Activated CD4-positive, CD25-positive, alpha-beta regulatory T cell treated with anti-CD3 and anti-CD28 coated beads, Interleukin-2, amount 50 U/mL, for 72 hours (primary cell): ENCODE measurements around the gene IGFL2.
"Not testable (repeated sequence)": the region's sequence is repeated elsewhere in the genome, so short reads cannot be mapped to it uniquely, and the experiment has no call there.

Experiments used
- DNase-seq: peaks from one replicate; pipeline ENCODE4 v3.0.0; 2021

Gene IGFL2

GRCh38 chr19:46147791-46148288 is at the start of gene IGFL2:
TSS of gene IGFL2 (plus strand) at chr19:46148238. CDS start at chr19:46148279, 41 bp downstream.
- no peak for DNase-seq

GRCh38 chr19:46100344-46100743 is 47.7 kb upstream of the IGFL2 start:
- DNase-seq, result no peak

GRCh38 chr19:46101293-46101692 is 46.7 kb upstream of the IGFL2 start:
- DNase-seq, result no peak

- not testable (repeated sequence) for DNase-seq
Observed at GRCh38 chr19:46102333-46102732, 45.7 kb upstream of the IGFL2 start.

GRCh38 chr19:46107371-46107770 is 40.7 kb upstream of the IGFL2 start:
- no peak for DNase-seq

GRCh38 chr19:46109876-46110275 is 38.2 kb upstream of the IGFL2 start:
- no peak for DNase-seq

- no peak for DNase-seq
Observed at GRCh38 chr19:46111376-46111775, 36.7 kb upstream of the IGFL2 start.

GRCh38 chr19:46112527-46112926 is 35.5 kb upstream of the IGFL2 start:
- DNase-seq, result no peak

GRCh38 chr19:46113726-46114125 is 34.3 kb upstream of the IGFL2 start:
- DNase-seq, result no peak

- no peak for DNase-seq
Observed at GRCh38 chr19:46115396-46116106, 32.5 kb upstream of the IGFL2 start.

- no peak for DNase-seq
Observed at GRCh38 chr19:46116121-46116520, 31.9 kb upstream of the IGFL2 start.

- DNase-seq, result no peak
Observed at GRCh38 chr19:46118136-46118535, 29.9 kb upstream of the IGFL2 start.

- no peak for DNase-seq
Observed at GRCh38 chr19:46124638-46125115, 23.4 kb upstream of the IGFL2 start, which contains the start of gene IGFL3. TSS of gene IGFL3 (minus strand) at chr19:46124688. CDS start at chr19:46124649, 39 bp downstream.

- DNase-seq, result no peak
Observed at GRCh38 chr19:46125447-46125846, 22.6 kb upstream of the IGFL2 start.

- no peak for DNase-seq
Observed at GRCh38 chr19:46126086-46126580, 21.9 kb upstream of the IGFL2 start.

- DNase-seq, result no peak
Observed at GRCh38 chr19:46131485-46132143, 16.4 kb upstream of the IGFL2 start.

- DNase-seq, result no peak
Observed at GRCh38 chr19:46132508-46133100, 15.4 kb upstream of the IGFL2 start.

- DNase-seq, result no peak
Observed at GRCh38 chr19:46133101-46133627, 14.9 kb upstream of the IGFL2 start.

- DNase-seq, result no peak
Observed at GRCh38 chr19:46133777-46134241, 14.2 kb upstream of the IGFL2 start.

GRCh38 chr19:46134527-46134926 is 13.5 kb upstream of the IGFL2 start:
- DNase-seq, result no peak

GRCh38 chr19:46137915-46138473 is 10.0 kb upstream of the IGFL2 start:
- DNase-seq, result no peak

- DNase-seq, result no peak
Observed at GRCh38 chr19:46141421-46141820, 6.6 kb upstream of the IGFL2 start.

GRCh38 chr19:46142294-46142693 is 5.7 kb upstream of the IGFL2 start:
- DNase-seq, result no peak
